ENCODE results near the gene WDHD1.
"Not testable (repeated sequence)": the region's sequence is repeated elsewhere in the genome, so short reads cannot be mapped to it uniquely, and the experiment has no call there.

WDHD1 gene

GRCh38 chr14:55066223-55066622 is 39.3 kb upstream of the WDHD1 start:
- no peak for TF ChIP-seq CTCF (IDR thresholded peaks at IDR 0.05; ENCODE audit: extremely low read depth, insufficient read depth, missing control alignments)
- in situ Hi-C loops (cut with MboI; ENCODE audit: low pct_unique_long_range_greater_than_20kb, low sequenced_read_pairs, unreplicated experiment): no loop called here
- DNase-seq (ENCODE audit: low spot score): no peak

DNA sequence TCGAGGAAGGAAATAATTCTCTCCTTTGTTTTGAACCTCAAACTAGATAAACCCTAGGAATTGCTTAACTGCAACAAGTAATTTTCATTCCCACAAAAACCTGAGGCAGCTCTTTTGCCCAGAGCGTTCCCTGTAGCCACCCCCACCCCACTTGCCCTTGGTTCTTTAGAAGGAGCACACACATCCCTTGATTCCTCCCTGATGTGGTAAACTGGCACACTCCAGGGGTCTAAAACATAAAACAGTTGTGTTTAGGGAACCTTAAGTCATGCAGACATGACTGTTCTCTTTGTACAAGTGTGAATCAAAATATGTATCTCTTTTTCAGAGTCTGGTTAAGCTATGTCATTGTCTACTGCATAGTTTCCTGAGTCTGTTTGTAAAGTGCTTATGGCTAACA is 38.5 kb upstream of the WDHD1 start:
- in situ Hi-C loops (cut with MboI; ENCODE audit: low pct_unique_long_range_greater_than_20kb, low sequenced_read_pairs, unreplicated experiment): no loop called here
- no peak for TF ChIP-seq CTCF (IDR thresholded peaks at IDR 0.05; ENCODE audit: extremely low read depth, insufficient read depth, missing control alignments)
- DNase-seq (ENCODE audit: low spot score): no peak

GRCh38 chr14:55064896-55065295 is 38.0 kb upstream of the WDHD1 start:
- in situ Hi-C loops (cut with MboI; ENCODE audit: low pct_unique_long_range_greater_than_20kb, low sequenced_read_pairs, unreplicated experiment); DNase-seq (ENCODE audit: low spot score): not testable (repeated sequence)

DNA sequence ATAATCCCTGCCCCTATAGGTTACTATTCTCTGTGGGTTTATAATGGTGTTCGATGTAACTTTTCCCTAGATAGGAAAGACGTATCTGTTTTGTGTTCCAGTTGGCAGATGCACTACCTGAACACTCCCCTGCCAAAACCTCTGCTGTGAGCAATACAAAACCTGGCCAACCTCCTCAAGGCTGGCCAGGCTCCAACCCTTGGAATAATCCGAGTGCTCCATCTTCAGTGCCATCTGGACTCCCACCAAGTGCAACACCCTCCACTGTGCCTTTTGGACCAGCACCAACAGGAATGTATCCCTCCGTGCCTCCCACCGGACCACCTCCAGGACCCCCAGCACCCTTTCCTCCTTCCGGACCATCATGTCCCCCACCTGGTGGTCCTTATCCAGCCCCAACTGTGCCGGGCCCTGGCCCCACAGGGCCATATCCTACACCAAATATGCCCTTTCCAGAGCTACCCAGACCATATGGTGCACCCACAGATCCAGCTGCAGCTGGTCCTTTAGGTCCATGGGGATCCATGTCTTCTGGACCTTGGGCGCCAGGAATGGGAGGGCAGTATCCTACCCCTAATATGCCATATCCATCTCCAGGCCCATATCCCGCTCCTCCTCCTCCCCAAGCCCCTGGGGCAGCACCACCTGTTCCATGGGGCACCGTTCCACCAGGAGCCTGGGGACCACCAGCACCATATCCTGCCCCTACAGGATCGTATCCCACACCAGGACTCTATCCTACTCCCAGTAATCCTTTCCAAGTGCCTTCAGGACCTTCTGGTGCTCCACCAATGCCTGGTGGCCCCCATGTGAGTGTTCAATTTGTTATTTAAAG is 35.8 kb upstream of the WDHD1 start:
- in situ Hi-C loops (cut with MboI; ENCODE audit: low pct_unique_long_range_greater_than_20kb, low sequenced_read_pairs, unreplicated experiment): no loop called here
- DNase-seq (ENCODE audit: low spot score): no peak
- TF ChIP-seq CTCF (IDR thresholded peaks at IDR 0.05; ENCODE audit: extremely low read depth, insufficient read depth, missing control alignments): no peak

- no peak for TF ChIP-seq CTCF (IDR thresholded peaks at IDR 0.05; ENCODE audit: extremely low read depth, insufficient read depth, missing control alignments)
- DNase-seq (ENCODE audit: low spot score): no peak
- in situ Hi-C loops (cut with MboI; ENCODE audit: low pct_unique_long_range_greater_than_20kb, low sequenced_read_pairs, unreplicated experiment): no loop called here
These were observed 32.4 kb upstream of the WDHD1 start for GRCh38 chr14:55059333-55059732.

GRCh38 chr14:55057919-55058318 is 31.0 kb upstream of the WDHD1 start:
- in situ Hi-C loops (cut with MboI; ENCODE audit: low pct_unique_long_range_greater_than_20kb, low sequenced_read_pairs, unreplicated experiment): no loop called here
- no peak for DNase-seq (ENCODE audit: low spot score)
- TF ChIP-seq CTCF (IDR thresholded peaks at IDR 0.05; ENCODE audit: extremely low read depth, insufficient read depth, missing control alignments): no peak

- no peak for TF ChIP-seq CTCF (IDR thresholded peaks at IDR 0.05; ENCODE audit: extremely low read depth, insufficient read depth, missing control alignments)
- in situ Hi-C loops (cut with MboI; ENCODE audit: low pct_unique_long_range_greater_than_20kb, low sequenced_read_pairs, unreplicated experiment): no loop called here
- DNase-seq (ENCODE audit: low spot score): no peak
These were observed 27.2 kb upstream of the WDHD1 start for GRCh38 chr14:55054098-55054497.
